Activated T-helper 1 cell treated with anti-CD3 and anti-CD28 coated beads, Interleukin-12 subunit alpha, Interleukin-12 subunit beta, Interleukin-2, Interleukin-4 antibody, amounts not matched to agents 30 ng/mL and 10 ng/mL and 1 ng/mL, durations not matched to agents 14 hours and 24 hours and 36 hours (primary cell): Measurements from ENCODE around the gene FTCD. TPM values are rescaled to one million over a fixed set of nuclear protein-coding genes. Genes with fewer than 3 reads are reported as not detected.
"Not testable (repeated sequence)": the region's sequence is repeated elsewhere in the genome, so short reads cannot be mapped to it uniquely, and the experiment has no call there.

Source experiments
- DNase-seq: peaks from one replicate; pipeline ENCODE4 v3.0.0; 2021; ENCODE audit warnings: low spot score
- H3K27ac Mint-ChIP-seq: one replicate; pipeline ENCODE4 v1.8.0; 2021; ENCODE audit warnings: mild to moderate bottlenecking, mixed read lengths
- H3K27me3 Mint-ChIP-seq: one replicate; pipeline ENCODE4 v1.8.0; 2022; ENCODE audit warnings: mild to moderate bottlenecking, moderate library complexity, mixed read lengths; ENCODE audit not compliant: insufficient read depth
- H3K36me3 Mint-ChIP-seq: one replicate; pipeline ENCODE4 v1.8.0; 2021; ENCODE audit warnings: low read depth, mixed read lengths
- H3K4me1 Mint-ChIP-seq: one replicate; pipeline ENCODE4 v1.8.0; 2021; ENCODE audit warnings: low read depth, mixed read lengths
- H3K4me3 Mint-ChIP-seq: one replicate; pipeline ENCODE4 v1.8.0; 2021; ENCODE audit warnings: mild to moderate bottlenecking, moderate library complexity, mixed read lengths
- H3K9me3 Mint-ChIP-seq: one replicate; pipeline ENCODE4 v1.8.0; 2021; ENCODE audit warnings: mixed read lengths
- intact Hi-C: fragments of 100-400 bp; cut with micrococcal nuclease; formaldehyde crosslinking; loops from one replicate; pipeline ENCODE4 v1.15.1; 2024
- total RNA-seq: library from RNA; stranded (reverse); gene quantifications from 2 replicates; pipeline ENCODE4 v1.2.3, GENCODE V29; 2022

Gene FTCD
- total RNA-seq, 1 donor from 2014 or later = 0.62 TPM

GRCh38 chr21:46141767-46142581, 13.4 kb downstream of the FTCD start:
- Mint-ChIP-seq H3K36me3 (no peaks in the 10 kb centered on the region), H3K4me3 (no peak overlapping the region), H3K27me3 (no peaks in the 10 kb centered on the region), H3K4me1 (peaks cover 8% of the 10 kb centered on the region), H3K9me3 (no peaks in the 10 kb centered on the region), H3K27ac (no peak overlapping the region)
- intact Hi-C loops = loop anchor here (2.0 to 5.0 kb wide), 2 partner anchors 111 to 145 kb away; partner anchors contain the start of genes MCM3AP and YBEY
- DNase-seq = no peak

GRCh38 chr21:46140352-46141003, 14.9 kb downstream of the FTCD start:
- H3K36me3 Mint-ChIP-seq, H3K9me3 Mint-ChIP-seq, H3K27ac Mint-ChIP-seq, H3K4me1 Mint-ChIP-seq, DNase-seq, H3K4me3 Mint-ChIP-seq, H3K27me3 Mint-ChIP-seq: not testable (repeated sequence)
- intact Hi-C loops = loop anchor here (5.0 kb wide), 1 partner anchor 147 kb away; the partner anchor contains the start of genes MCM3AP and YBEY

GRCh38 chr21:46139686-46140085, 15.7 kb downstream of the FTCD start:
- Mint-ChIP-seq H3K27me3 (no peaks in the 10 kb centered on the region), H3K9me3 (no peaks in the 10 kb centered on the region), H3K36me3 (no peaks in the 10 kb centered on the region), H3K4me1 (peaks cover 8% of the 10 kb centered on the region), H3K27ac (no peak overlapping the region), H3K4me3 (no peak overlapping the region)
- intact Hi-C loops = loop anchor here (5.0 kb wide), 1 partner anchor 148 kb away; the partner anchor contains the start of genes MCM3AP and YBEY
- DNase-seq = no peak

- Mint-ChIP-seq H3K4me3 (no peak overlapping the region), H3K27ac (no peak overlapping the region), H3K4me1 (peaks cover 2% of the 10 kb centered on the region), H3K27me3 (no peaks in the 10 kb centered on the region), H3K9me3 (no peaks in the 10 kb centered on the region), H3K36me3 (no peaks in the 10 kb centered on the region)
- no peak for DNase-seq
- intact Hi-C loops = no loop called here
These were observed 16.9 kb downstream of the FTCD start for GRCh38 chr21:46138383-46138970.

- H3K36me3 Mint-ChIP-seq = no peaks in the 10 kb centered on the region
- no peak overlapping the region for H3K4me3 Mint-ChIP-seq
- no peaks in the 10 kb centered on the region for H3K4me1 Mint-ChIP-seq
- DNase-seq = no peak
- no peaks in the 10 kb centered on the region for H3K27me3 Mint-ChIP-seq
- H3K9me3 Mint-ChIP-seq = no peaks in the 10 kb centered on the region
- no peak overlapping the region for H3K27ac Mint-ChIP-seq
- intact Hi-C loops = no loop called here
These were observed 17.5 kb downstream of the FTCD start for GRCh38 chr21:46137908-46138307.

- Mint-ChIP-seq H3K9me3 (no peaks in the 10 kb centered on the region), H3K4me1 (no peaks in the 10 kb centered on the region), H3K27me3 (no peaks in the 10 kb centered on the region), H3K4me3 (no peak overlapping the region), H3K36me3 (no peaks in the 10 kb centered on the region), H3K27ac (no peak overlapping the region)
- intact Hi-C loops = no loop called here
- no peak for DNase-seq
These were observed 18.5 kb downstream of the FTCD start for GRCh38 chr21:46136739-46137349.

- H3K27ac Mint-ChIP-seq = no peak overlapping the region
- H3K27me3 Mint-ChIP-seq = no peaks in the 10 kb centered on the region
- H3K4me1 Mint-ChIP-seq = no peaks in the 10 kb centered on the region
- no peak overlapping the region for H3K4me3 Mint-ChIP-seq
- intact Hi-C loops = no loop called here
- DNase-seq = no peak
- H3K9me3 Mint-ChIP-seq = no peaks in the 10 kb centered on the region
- no peaks in the 10 kb centered on the region for H3K36me3 Mint-ChIP-seq
These were observed 19.5 kb downstream of the FTCD start for GRCh38 chr21:46135782-46136395.

GRCh38 chr21:46131838-46132651, 23.3 kb downstream of the FTCD start:
- Mint-ChIP-seq H3K4me3 (no peak overlapping the region), H3K4me1 (no peaks in the 10 kb centered on the region), H3K36me3 (no peaks in the 10 kb centered on the region), H3K27ac (no peak overlapping the region), H3K9me3 (no peaks in the 10 kb centered on the region), H3K27me3 (no peaks in the 10 kb centered on the region)
- no peak for DNase-seq
- intact Hi-C loops = no loop called here

- Mint-ChIP-seq H3K4me3 (no peak overlapping the region), H3K27ac (no peak overlapping the region), H3K4me1 (no peaks in the 10 kb centered on the region), H3K36me3 (no peaks in the 10 kb centered on the region), H3K9me3 (no peaks in the 10 kb centered on the region), H3K27me3 (no peaks in the 10 kb centered on the region)
- no peak for DNase-seq
- intact Hi-C loops = no loop called here
These were observed 23.9 kb downstream of the FTCD start for GRCh38 chr21:46131588-46131837.

- Mint-ChIP-seq H3K9me3 (no peaks in the 10 kb centered on the region), H3K4me3 (no peak overlapping the region), H3K4me1 (no peaks in the 10 kb centered on the region), H3K27me3 (no peaks in the 10 kb centered on the region), H3K27ac (no peak overlapping the region), H3K36me3 (no peaks in the 10 kb centered on the region)
- no peak for DNase-seq
- intact Hi-C loops = no loop called here
These were observed 24.4 kb downstream of the FTCD start for GRCh38 chr21:46130831-46131587.

GRCh38 chr21:46129846-46130651, 25.3 kb downstream of the FTCD start:
- Mint-ChIP-seq H3K4me3 (no peak overlapping the region), H3K27me3 (no peaks in the 10 kb centered on the region), H3K9me3 (no peaks in the 10 kb centered on the region), H3K36me3 (no peaks in the 10 kb centered on the region), H3K27ac (no peak overlapping the region), H3K4me1 (no peaks in the 10 kb centered on the region)
- no peak for DNase-seq
- intact Hi-C loops = no loop called here
